A549 (cell line): ENCODE data around the gene ZNF827.

Experiments used
- CTCF ChIP-seq: fragments of >200 bp; sonication (Bioruptor Twin); formaldehyde crosslinking; IDR thresholded peaks from 3 replicates; pipeline ENCODE4 v1.5.1; 2016
- FOSL2 ChIP-seq, 2 experiments: fragments of 450-650 bp in 1 of 2; fragments of >200 bp in 1 of 2; sonication (Bioruptor Twin) in 1 of 2; formaldehyde crosslinking; IDR thresholded peaks; 2 replicates each; pipeline versions ENCODE4 v1.5.0 to v1.6.1; 2016 to 2020; ENCODE audit warnings: mild to moderate bottlenecking in 1 of 2, moderate library complexity in 1 of 2
- MAFK ChIP-seq: fragments of 450-650 bp; IDR thresholded peaks from 2 replicates; pipeline ENCODE4 v1.6.1; 2014; ENCODE audit not compliant: partially characterized antibody
- POLR2AphosphoS2 ChIP-seq: conservative IDR thresholded peaks from 2 replicates; pipeline ENCODE4 v1.6.1; 2012; ENCODE audit warnings: low read length, improper control_type of control experiment, inconsistent platforms
- RCOR1 ChIP-seq: fragments of 150-350 bp; IDR thresholded peaks from 2 replicates; pipeline ENCODE4 v1.6.1; 2014; ENCODE audit warnings: antibody characterized with exemption, low read length, low read depth
- RNF2 ChIP-seq: fragments of 200-600 bp; sonication (generic); IDR thresholded peaks from 2 replicates; pipeline ENCODE4 v1.6.1; 2016; ENCODE audit warnings: low read depth, mild to moderate bottlenecking, antibody characterized with exemption, moderate library complexity, borderline replicate concordance
- TF ChIP-seq, protein P1 (sequence below): IDR thresholded peaks from 2 replicates; pipeline ENCODE4 v1.6.1; 2012

- TF ChIP-seq RCOR1: no peak
- TF ChIP-seq, protein P1, sequence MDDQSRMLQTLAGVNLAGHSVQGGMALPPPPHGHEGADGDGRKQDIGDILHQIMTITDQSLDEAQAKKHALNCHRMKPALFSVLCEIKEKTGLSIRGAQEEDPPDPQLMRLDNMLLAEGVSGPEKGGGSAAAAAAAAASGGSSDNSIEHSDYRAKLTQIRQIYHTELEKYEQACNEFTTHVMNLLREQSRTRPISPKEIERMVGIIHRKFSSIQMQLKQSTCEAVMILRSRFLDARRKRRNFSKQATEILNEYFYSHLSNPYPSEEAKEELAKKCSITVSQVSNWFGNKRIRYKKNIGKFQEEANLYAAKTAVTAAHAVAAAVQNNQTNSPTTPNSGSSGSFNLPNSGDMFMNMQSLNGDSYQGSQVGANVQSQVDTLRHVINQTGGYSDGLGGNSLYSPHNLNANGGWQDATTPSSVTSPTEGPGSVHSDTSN: no peak
- no peak for TF ChIP-seq FOSL2 (IDR thresholded peaks at IDR 0.05)
- TF ChIP-seq FOSL2 (CRISPR knock-in tag; IDR thresholded peaks at IDR 0.05): no peak
- no peak for TF ChIP-seq POLR2AphosphoS2
- no peak for TF ChIP-seq CTCF
- TF ChIP-seq RNF2: no peak
- TF ChIP-seq MAFK: no peak
Observed at GRCh38 chr4:145815027-145815612, 123.5 kb downstream of the ZNF827 start.
